GM12875 (cell line): ENCODE results near the gene PISD.

Source experiments
- H3K4me3 ChIP-seq: one replicate; pipeline ENCODE4 v1.5.1; 2011; ENCODE audit warnings: low read depth, low read length, control low read depth
- CTCF ChIP-seq: IDR thresholded peaks from 2 replicates; pipeline ENCODE4 v1.5.1; 2011; ENCODE audit warnings: low read depth, mild to moderate bottlenecking, control low read depth, inconsistent platforms, low read length, moderate library complexity, borderline replicate concordance; ENCODE audit not compliant: insufficient read depth

The PISD gene

GRCh38 chr22:31618057-31618456 lies 44.0 kb downstream of the PISD start:
- TF ChIP-seq CTCF = no peak

GRCh38 chr22:31616315-31616980 lies 45.6 kb downstream of the PISD start:
- no peak for TF ChIP-seq CTCF
- H3K4me3 ChIP-seq = no peak overlapping the region

More at GRCh38 chr22:31618057-31618456, 44.0 kb downstream of the PISD start:
- no peak overlapping the region for H3K4me3 ChIP-seq

GRCh38 chr22:31615940-31616314 lies 46.1 kb downstream of the PISD start:
- no peak overlapping the region for H3K4me3 ChIP-seq
- no peak for TF ChIP-seq CTCF

- no peak for TF ChIP-seq CTCF
Measured at GRCh38 chr22:31615491-31615860, 46.5 kb downstream of the PISD start.

GRCh38 chr22:31614781-31615490 lies 47.1 kb downstream of the PISD start:
- TF ChIP-seq CTCF = no peak
- no peak overlapping the region for H3K4me3 ChIP-seq

More at GRCh38 chr22:31615491-31615860, 46.5 kb downstream of the PISD start:
- H3K4me3 ChIP-seq = no peak overlapping the region

GRCh38 chr22:31613904-31614296 lies 48.1 kb downstream of the PISD start:
- TF ChIP-seq CTCF = no peak

GRCh38 chr22:31613286-31613903 lies 48.6 kb downstream of the PISD start:
- no peak for TF ChIP-seq CTCF
- H3K4me3 ChIP-seq = no peak overlapping the region

More at GRCh38 chr22:31613904-31614296, 48.1 kb downstream of the PISD start:
- no peak overlapping the region for H3K4me3 ChIP-seq
